H1 (cell line): ENCODE measurements around the gene ATP2C1. TPM values are rescaled to one million over a fixed set of nuclear protein-coding genes. Genes with fewer than 3 reads are reported as not detected.

Experiments
- CTCF ChIA-PET: fragments of 300-600 bp; sonication (Branson Sonifier 250); formaldehyde crosslinking; loops from one replicate; lab custom pipeline; 2021; ENCODE audit not compliant: partially characterized antibody; lab: Charles Lee
- POLR2A ChIA-PET: fragments of 300-600 bp; sonication (Branson Sonifier 250); formaldehyde crosslinking; loops from one replicate; lab custom pipeline; 2021; ENCODE audit warnings: inconsistent platforms; ENCODE audit not compliant: partially characterized antibody; lab: Charles Lee
- DNase-seq, 2 experiments: peaks; one replicate each; pipeline versions ENCODE4 v3.0.0 to v3.0.0-alpha.2; 2010 to 2022; ENCODE audit warnings: low spot score in 2 of 2, low read depth in 1 of 2, mixed read lengths in 1 of 2
- FAIRE-seq: peaks from 2 replicates; lab custom pipeline; 2011; peaks lifted over from hg19 to GRCh38; lab: Jason Lieb, UNC
- H2AFZ ChIP-seq: 2 replicates; pipeline ENCODE4 v1.8.1; 2012; ENCODE audit warnings: low read length, inconsistent platforms
- H2AK5ac ChIP-seq: 2 replicates; pipeline ENCODE4 v1.6.1; 2013; ENCODE audit warnings: low read depth, low read length
- H2BK120ac ChIP-seq: replicated peaks from 2 replicates; pipeline ENCODE3; 2013; ENCODE audit warnings: low read depth, low read length, inconsistent platforms
- H2BK12ac ChIP-seq: 2 replicates; pipeline ENCODE4 v1.6.1; 2013; ENCODE audit warnings: low read depth, low read length
- H2BK15ac ChIP-seq: 2 replicates; pipeline ENCODE4 v1.6.1; 2013; ENCODE audit warnings: low read length
- H2BK20ac ChIP-seq: 2 replicates; pipeline ENCODE4 v1.6.1; 2013; ENCODE audit warnings: low read length
- H2BK5ac ChIP-seq: 2 replicates; pipeline ENCODE4 v1.6.1; 2013; ENCODE audit warnings: low read depth, low read length
- H3K14ac ChIP-seq: 2 replicates; pipeline ENCODE4 v1.6.1; 2013; ENCODE audit warnings: inconsistent platforms; ENCODE audit not compliant: insufficient read length
- H3K18ac ChIP-seq: 2 replicates; pipeline ENCODE4 v1.6.1; 2013; ENCODE audit warnings: low read length; ENCODE audit errors: extremely low read depth
- H3K23ac ChIP-seq: 2 replicates; pipeline ENCODE4 v1.6.1; 2013; ENCODE audit warnings: inconsistent platforms; ENCODE audit not compliant: insufficient read length
- H3K23me2 ChIP-seq: 2 replicates; pipeline ENCODE4 v1.6.1; 2013; ENCODE audit warnings: low read depth, low read length
- H3K27ac ChIP-seq: 2 replicates; pipeline ENCODE4 v1.6.1; 2011; ENCODE audit warnings: low read depth, low read length, inconsistent platforms
- H3K27me3 ChIP-seq, 4 experiments: replicated peaks in 1 of 4; 1 replicate in 1 of 4; 2 replicates in 3 of 4; pipeline versions ENCODE4 v1.6.1 to v1.8.1; 2011 to 2013; ENCODE audit warnings: low read length in 3 of 4, mild to moderate bottlenecking in 3 of 4, inconsistent platforms in 2 of 4, mixed read lengths in 2 of 4, moderate library complexity in 1 of 4; ENCODE audit not compliant: control insufficient read depth in 3 of 4, insufficient read depth in 3 of 4; ENCODE audit errors: extremely low read depth in 1 of 4
- H3K36me3 ChIP-seq, 4 experiments: 2 replicates each; pipeline versions ENCODE4 v1.6.1 to v1.8.1; 2011 to 2013; ENCODE audit warnings: mild to moderate bottlenecking in 4 of 4, low read length in 3 of 4, moderate library complexity in 2 of 4, control low read depth in 1 of 4, inconsistent platforms in 1 of 4; ENCODE audit not compliant: insufficient read depth in 4 of 4, control insufficient read depth in 2 of 4
- H3K4ac ChIP-seq: replicated peaks from 2 replicates; pipeline ENCODE3; 2013; ENCODE audit warnings: low read length, low read depth, mixed read lengths, inconsistent platforms; ENCODE audit not compliant: insufficient read length
- H3K4me1 ChIP-seq, 4 experiments: replicated peaks in 1 of 4; 1 replicate in 1 of 4; 2 replicates in 3 of 4; pipeline versions ENCODE4 v1.6.1 to v1.8.1; 2011 to 2013; ENCODE audit warnings: low read length in 3 of 4, inconsistent platforms in 2 of 4, mixed read lengths in 1 of 4; ENCODE audit not compliant: insufficient read depth in 4 of 4, control insufficient read depth in 3 of 4
- H3K4me2 ChIP-seq, 2 experiments: 2 replicates each; pipeline versions ENCODE4 v1.6.1 to v1.8.1; 2011 to 2013; ENCODE audit warnings: low read depth in 2 of 2, low read length in 2 of 2, control low read depth in 1 of 2, inconsistent platforms in 1 of 2, mild to moderate bottlenecking in 1 of 2; ENCODE audit not compliant: insufficient read depth in 1 of 2
- H3K4me3 ChIP-seq, 4 experiments: fragments of 200-600, 300-600 bp in 1 of 4; sonication (generic), shearing (Covaris generic), sonication (Bioruptor Twin) in 1 of 4; 2 replicates each; pipeline versions ENCODE4 v1.5.1 to v1.8.1; 2011 to 2016; ENCODE audit warnings: low read length in 4 of 4, low read depth in 3 of 4, control low read depth in 2 of 4, inconsistent platforms in 2 of 4, mild to moderate bottlenecking in 2 of 4, mixed read lengths in 1 of 4, moderate library complexity in 1 of 4; ENCODE audit not compliant: insufficient read depth in 2 of 4; ENCODE audit errors: extremely low read depth in 1 of 4
- H3K56ac ChIP-seq: replicated peaks from 2 replicates; pipeline ENCODE3; 2013; ENCODE audit warnings: low read depth, mild to moderate bottlenecking, mixed read lengths, low read length, inconsistent platforms; ENCODE audit not compliant: insufficient read length
- H3K79me1 ChIP-seq: 2 replicates; pipeline ENCODE4 v1.6.1; 2013; ENCODE audit warnings: low read depth, low read length, control low read depth
- H3K79me2 ChIP-seq, 2 experiments: 2 replicates each; pipeline versions ENCODE4 v1.6.1 to v1.8.1; 2012 to 2013; ENCODE audit warnings: low read length in 2 of 2, mild to moderate bottlenecking in 2 of 2, inconsistent platforms in 1 of 2; ENCODE audit not compliant: insufficient read depth in 2 of 2, control insufficient read depth in 1 of 2
- H3K9ac ChIP-seq, 4 experiments: replicated peaks in 1 of 4; 1 replicate in 1 of 4; 2 replicates in 3 of 4; pipeline versions ENCODE4 v1.6.1 to v1.8.1; 2011 to 2013; ENCODE audit warnings: low read depth in 3 of 4, low read length in 3 of 4, control low read depth in 2 of 4, mild to moderate bottlenecking in 2 of 4, moderate library complexity in 2 of 4, inconsistent platforms in 1 of 4; ENCODE audit errors: extremely low read depth in 1 of 4
- H3K9me3 ChIP-seq, 2 experiments: 2 replicates each; pipeline versions ENCODE4 v1.6.1 to v1.8.1; 2012 to 2013; ENCODE audit warnings: mild to moderate bottlenecking in 2 of 2, moderate library complexity in 2 of 2, control low read depth in 1 of 2, inconsistent platforms in 1 of 2, low read depth in 1 of 2, low read length in 1 of 2, mixed read lengths in 1 of 2; ENCODE audit not compliant: insufficient read depth in 2 of 2
- H4K20me1 ChIP-seq, 2 experiments: replicated peaks in 1 of 2; 2 replicates each; pipeline versions ENCODE3 to v1.8.1; 2011 to 2013; ENCODE audit warnings: inconsistent platforms in 2 of 2, low read length in 2 of 2, mild to moderate bottlenecking in 1 of 2; ENCODE audit not compliant: insufficient read depth in 2 of 2, control insufficient read depth in 1 of 2
- H4K5ac ChIP-seq: 2 replicates; pipeline ENCODE4 v1.6.1; 2013; ENCODE audit warnings: low read length, low read depth, mixed read lengths, inconsistent platforms; ENCODE audit not compliant: insufficient read length
- H4K8ac ChIP-seq: 2 replicates; pipeline ENCODE4 v1.8.0; 2013; ENCODE audit warnings: mild to moderate bottlenecking, moderate library complexity, low read length, inconsistent platforms; ENCODE audit not compliant: insufficient read depth; ENCODE audit errors: extremely low read depth
- H4K91ac ChIP-seq: replicated peaks from 2 replicates; pipeline ENCODE3; 2013; ENCODE audit warnings: low read length, mixed read lengths, inconsistent platforms; ENCODE audit not compliant: insufficient read length
- BCL11A ChIP-seq, 2 experiments: IDR thresholded peaks; one replicate each; pipeline ENCODE4 v1.6.1; 2011; ENCODE audit warnings: low read depth in 2 of 2, low read length in 2 of 2, mild to moderate bottlenecking in 2 of 2
- CBX8 ChIP-seq: fragments of 300-800, 300-1000 bp; sonication (generic); IDR thresholded peaks from 2 replicates; pipeline ENCODE4 v1.7.1; 2016; ENCODE audit warnings: low read depth, low read length, borderline replicate concordance
- CHD1 ChIP-seq: IDR thresholded peaks from 2 replicates; pipeline ENCODE4 v1.6.1; 2012; ENCODE audit warnings: low read depth, low read length, improper control_type of control experiment
- JUN ChIP-seq: IDR thresholded peaks from 2 replicates; pipeline ENCODE4 v1.6.1; 2011; ENCODE audit warnings: low read depth, mild to moderate bottlenecking, improper control_type of control experiment, low read length
- JUND ChIP-seq: IDR thresholded peaks from 2 replicates; pipeline ENCODE4 v1.6.1; 2011; ENCODE audit warnings: mild to moderate bottlenecking, improper control_type of control experiment, low read length
- PHF8 ChIP-seq: fragments of 200-600 bp; sonication (generic); conservative IDR thresholded peaks from 2 replicates; pipeline ENCODE4 v1.7.1; 2012; ENCODE audit warnings: low read depth, mild to moderate bottlenecking, inconsistent platforms, low read length, moderate library complexity
- SIRT6 ChIP-seq: IDR thresholded peaks from one replicate; pipeline ENCODE4 v1.7.1; 2012; ENCODE audit warnings: low read length, inconsistent platforms
- WGBS, 2 experiments: shearing (Covaris generic) in 1 of 2; methylation state at CpG; one replicate each; pipeline versions ENCODE4 v1.1.6 to v1.1.7; 2013 to 2015; ENCODE audit warnings: low lambda C conversion rate in 2 of 2, mixed read lengths in 2 of 2, inconsistent platforms in 1 of 2, low coverage in 1 of 2, missing lambda C conversion rate in 1 of 2; ENCODE audit not compliant: insufficient replicate concordance in 2 of 2, insufficient coverage in 1 of 2, insufficient read length in 1 of 2; ENCODE audit errors: extremely low coverage in 1 of 2, missing lambda C conversion rate in 1 of 2; 5-methylcytosine and 5-hydroxymethylcytosine counted together
- polyA plus RNA-seq, 7 experiments: library from polyadenylated mRNA; depleted of rRNA in 3 of 7; stranded (reverse) in 5 of 7; unstranded in 2 of 7; fragments of >200 nt in 5 of 7; fragments of 200-250 nt in 2 of 7; gene quantifications; 1 replicate in 5 of 7; 2 replicates in 1 of 7; 4 replicates in 1 of 7; pipeline versions ENCODE4 v1.2.1 to v1.2.3, GENCODE V29; 2011 to 2013; ENCODE audit warnings: missing spikeins in 2 of 7, mixed read lengths in 2 of 7
- total RNA-seq: library from RNA; stranded (reverse); fragmentation: NEBNext Ultra II Directional; extraction: Animal tissue kit (Norgen Biotek cat#: 25700); gene quantifications from 2 replicates; pipeline ENCODE4 v1.2.1, GENCODE V29; 2021
- TF ChIP-seq, protein P1 (sequence below): IDR thresholded peaks from 2 replicates; pipeline ENCODE4 v1.6.1; 2012; ENCODE audit warnings: inconsistent platforms
- TF ChIP-seq, protein P2 (sequence below): IDR thresholded peaks from 2 replicates; pipeline ENCODE4 v1.6.1; 2011; ENCODE audit warnings: low read length, improper control_type of control experiment

ATP2C1 gene
- total and polyA plus RNA-seq, 2 of the 8 experiments (the other 6 are each of a cell fraction or from before 2014, with no cell fraction given), result 50.7 to 68.5 TPM

DNA sequence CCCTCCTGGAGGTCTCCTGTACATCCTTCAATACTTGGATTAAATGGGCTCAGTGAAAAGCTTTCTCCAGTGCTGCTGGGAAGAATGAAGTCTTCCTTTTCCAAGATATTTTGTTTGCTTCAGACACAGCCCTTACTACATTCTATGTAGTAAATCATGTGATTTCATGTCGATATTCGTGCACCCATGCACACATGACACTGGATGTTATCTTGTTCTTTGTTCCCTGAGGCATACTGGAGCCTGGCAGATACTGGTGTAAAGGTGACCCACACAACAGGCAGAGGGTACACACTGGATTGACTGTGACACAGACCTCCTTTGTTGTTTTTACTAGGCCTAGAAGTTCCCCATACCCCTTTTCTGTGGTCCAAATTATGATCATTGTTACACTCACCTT is 40.3 kb upstream of the ATP2C1 start:
- Histone ChIP-seq H2BK120ac (no peak overlapping the region), H3K79me2 (no peaks in the 10 kb centered on the region), H3K27me3 (no peaks in the 10 kb centered on the region), H2BK12ac (no peak overlapping the region), H4K5ac (no peak overlapping the region), H3K56ac (no peak overlapping the region), H3K27ac (no peak overlapping the region), H4K8ac (no peak overlapping the region), H2BK20ac (no peak overlapping the region), H3K23ac (no peak overlapping the region), H3K9me3 (no peaks in the 10 kb centered on the region), H2BK15ac (no peak overlapping the region), H3K79me1 (no peaks in the 10 kb centered on the region), H3K4me2 (no peak overlapping the region), H3K36me3 (no peaks in the 10 kb centered on the region), H3K18ac (no peak overlapping the region), H4K91ac (no peak overlapping the region), H3K4me1 (peaks cover 2 to 12% (median 7%) of the 10 kb centered on the region in 4 experiments), H3K4ac (no peak overlapping the region), H3K14ac (no peak overlapping the region), H2AFZ (no peak overlapping the region), H3K4me3 (no peak overlapping the region), H2BK5ac (no peak overlapping the region), H3K23me2 (no peaks in the 10 kb centered on the region), H4K20me1 (no peaks in the 10 kb centered on the region), H3K9ac (no peak overlapping the region), H2AK5ac (no peak overlapping the region)
- no peak for TF ChIP-seq JUN
- TF ChIP-seq, protein P1, sequence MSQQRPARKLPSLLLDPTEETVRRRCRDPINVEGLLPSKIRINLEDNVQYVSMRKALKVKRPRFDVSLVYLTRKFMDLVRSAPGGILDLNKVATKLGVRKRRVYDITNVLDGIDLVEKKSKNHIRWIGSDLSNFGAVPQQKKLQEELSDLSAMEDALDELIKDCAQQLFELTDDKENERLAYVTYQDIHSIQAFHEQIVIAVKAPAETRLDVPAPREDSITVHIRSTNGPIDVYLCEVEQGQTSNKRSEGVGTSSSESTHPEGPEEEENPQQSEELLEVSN, result no peak
- no peak for TF ChIP-seq JUND
- no peak for TF ChIP-seq PHF8
- TF ChIP-seq BCL11A (IDR thresholded peaks at IDR 0.05; ENCODE audit: low read depth in 2 of 2, low read length in 2 of 2), result no peak
- TF ChIP-seq, protein P2, sequence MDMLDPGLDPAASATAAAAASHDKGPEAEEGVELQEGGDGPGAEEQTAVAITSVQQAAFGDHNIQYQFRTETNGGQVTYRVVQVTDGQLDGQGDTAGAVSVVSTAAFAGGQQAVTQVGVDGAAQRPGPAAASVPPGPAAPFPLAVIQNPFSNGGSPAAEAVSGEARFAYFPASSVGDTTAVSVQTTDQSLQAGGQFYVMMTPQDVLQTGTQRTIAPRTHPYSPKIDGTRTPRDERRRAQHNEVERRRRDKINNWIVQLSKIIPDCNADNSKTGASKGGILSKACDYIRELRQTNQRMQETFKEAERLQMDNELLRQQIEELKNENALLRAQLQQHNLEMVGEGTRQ, result no peak
- TF ChIP-seq CBX8, result no peak
- no peak for TF ChIP-seq CHD1
- no peak for TF ChIP-seq SIRT6
- POLR2A ChIA-PET, result interaction anchor here (1.1 kb wide), 1 partner anchor 10 kb away, joined by 3 read pairs; no protein-coding TSS in a partner anchor
- CTCF ChIA-PET, result no interaction called here
- DNase-seq, result no peak
- 86% methylated on average over 2 of the region's 2 CpGs; no CpG with 5 or more reads in 1 of the 2 experiments for WGBS, 2 experiments
- no peak for FAIRE-seq
